ENCODE results near the gene ZBTB20. TPM values are rescaled to one million over a fixed set of nuclear protein-coding genes. Genes with fewer than 3 reads are reported as not detected.

The ZBTB20 gene
- total RNA-seq, 4 donors from 2014 or later: 4.1 to 41.8 (median 11.6) TPM

DNA sequence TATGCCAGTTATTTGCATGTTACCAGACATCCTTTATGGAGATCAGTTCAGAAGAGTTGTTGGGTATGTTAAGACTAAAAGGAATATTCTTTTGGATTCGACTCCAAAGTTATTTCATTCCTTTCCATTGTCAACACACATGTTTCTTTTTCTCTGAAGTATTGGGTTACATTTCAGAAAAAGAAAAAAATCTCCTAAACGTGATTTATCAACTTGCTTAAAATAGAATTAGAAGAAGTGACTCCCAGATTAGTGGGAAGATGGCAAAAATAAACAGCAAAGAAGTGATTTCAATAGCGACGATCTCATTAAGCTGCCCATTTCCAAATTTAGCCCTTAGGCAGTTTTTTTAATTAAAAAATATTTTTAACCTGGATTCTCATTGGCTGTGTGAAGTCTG is 767.8 kb downstream of the ZBTB20 start:
- 52 to 56% methylated on average over 4 of the region's 4 CpGs for WGBS, 2 donors
- no peak overlapping the region for H3K4me3 ChIP-seq
- peaks cover 0 to 15% (median 0%) of the 10 kb centered on the region in 3 donors for H3K36me3 ChIP-seq
- H3K9me3 ChIP-seq: no peaks in the 10 kb centered on the region
- no peak for DNase-seq
- H3K27me3 ChIP-seq: no peaks in the 10 kb centered on the region
- TF ChIP-seq, protein P1, sequence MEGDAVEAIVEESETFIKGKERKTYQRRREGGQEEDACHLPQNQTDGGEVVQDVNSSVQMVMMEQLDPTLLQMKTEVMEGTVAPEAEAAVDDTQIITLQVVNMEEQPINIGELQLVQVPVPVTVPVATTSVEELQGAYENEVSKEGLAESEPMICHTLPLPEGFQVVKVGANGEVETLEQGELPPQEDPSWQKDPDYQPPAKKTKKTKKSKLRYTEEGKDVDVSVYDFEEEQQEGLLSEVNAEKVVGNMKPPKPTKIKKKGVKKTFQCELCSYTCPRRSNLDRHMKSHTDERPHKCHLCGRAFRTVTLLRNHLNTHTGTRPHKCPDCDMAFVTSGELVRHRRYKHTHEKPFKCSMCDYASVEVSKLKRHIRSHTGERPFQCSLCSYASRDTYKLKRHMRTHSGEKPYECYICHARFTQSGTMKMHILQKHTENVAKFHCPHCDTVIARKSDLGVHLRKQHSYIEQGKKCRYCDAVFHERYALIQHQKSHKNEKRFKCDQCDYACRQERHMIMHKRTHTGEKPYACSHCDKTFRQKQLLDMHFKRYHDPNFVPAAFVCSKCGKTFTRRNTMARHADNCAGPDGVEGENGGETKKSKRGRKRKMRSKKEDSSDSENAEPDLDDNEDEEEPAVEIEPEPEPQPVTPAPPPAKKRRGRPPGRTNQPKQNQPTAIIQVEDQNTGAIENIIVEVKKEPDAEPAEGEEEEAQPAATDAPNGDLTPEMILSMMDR (IDR thresholded peaks at IDR 0.05): no peak
- no peak for TF ChIP-seq POLR2A (IDR thresholded peaks at IDR 0.05)
- intact Hi-C loops (cut with DNase I): no loop called here
- H3K4me1 ChIP-seq: peaks cover 0 to 58% (median 4%) of the 10 kb centered on the region in 3 donors
- H3K27ac ChIP-seq: peak overlapping the region in 2 of 4 donors; percentile 72 to 78

DNA sequence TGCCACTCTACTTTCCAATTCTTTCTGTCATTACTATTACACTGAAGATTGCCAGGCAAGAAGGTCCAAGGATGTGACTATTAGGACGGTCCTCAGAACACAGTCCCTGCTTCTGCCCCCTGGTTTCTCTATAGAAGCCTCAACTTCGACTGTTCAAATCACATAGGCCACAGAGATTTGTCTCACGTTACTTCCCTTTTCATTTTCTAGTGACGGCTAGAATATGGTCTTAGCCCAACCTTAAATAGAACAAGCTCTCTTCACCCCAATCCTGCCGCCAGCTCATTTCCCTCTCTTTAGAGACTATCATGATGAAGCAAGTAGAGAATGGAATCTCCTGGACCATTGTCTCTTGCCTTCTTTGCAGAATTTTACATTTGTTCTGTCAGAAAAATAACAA is 768.3 kb downstream of the ZBTB20 start:
- Histone ChIP-seq H3K4me1 (peaks cover 0 to 56% (median 4%) of the 10 kb centered on the region in 3 donors), H3K36me3 (peaks cover 0 to 15% (median 0%) of the 10 kb centered on the region in 3 donors), H3K4me3 (no peak overlapping the region), H3K9me3 (no peaks in the 10 kb centered on the region), H3K27ac (peak overlapping the region in 3 of 4 donors; percentile 16 to 78 (median 32)), H3K27me3 (no peaks in the 10 kb centered on the region)
- intact Hi-C loops (cut with DNase I): no loop called here
- 68 to 89% methylated on average over 5 of the region's 5 CpGs for WGBS, 2 donors
- no peak for DNase-seq
- no peak for TF ChIP-seq POLR2A (IDR thresholded peaks at IDR 0.05)
- TF ChIP-seq, protein P1 (IDR thresholded peaks at IDR 0.05): no peak

DNA sequence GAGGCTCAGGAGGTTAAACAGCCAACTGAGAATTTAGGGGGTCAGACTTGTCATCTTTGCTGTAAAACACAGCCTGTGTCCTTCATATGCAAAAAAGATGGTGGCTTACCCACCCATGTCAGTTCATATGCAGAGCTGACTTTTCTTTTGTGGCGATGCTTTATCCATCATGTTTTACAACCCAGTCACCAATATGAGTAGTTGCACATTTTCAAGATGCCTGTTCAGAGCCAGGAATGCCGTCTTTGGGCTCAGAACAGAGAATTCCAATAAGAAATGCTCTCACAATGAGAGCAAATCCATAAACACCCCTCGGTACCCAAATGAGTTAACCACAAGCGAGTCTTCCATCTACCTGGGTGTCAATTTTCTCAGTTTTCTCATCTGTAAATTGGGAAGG is 769.7 kb downstream of the ZBTB20 start:
- Histone ChIP-seq H3K27me3 (no peaks in the 10 kb centered on the region), H3K36me3 (peaks cover 0 to 15% (median 0%) of the 10 kb centered on the region in 3 donors), H3K9me3 (no peaks in the 10 kb centered on the region), H3K4me1 (peaks cover 0 to 52% (median 4%) of the 10 kb centered on the region in 3 donors), H3K27ac (no peak overlapping the region), H3K4me3 (no peak overlapping the region)
- WGBS, 2 donors: 89 to 93% methylated on average over 4 of the region's 4 CpGs
- no peak for TF ChIP-seq POLR2A (IDR thresholded peaks at IDR 0.05)
- TF ChIP-seq, protein P1 (IDR thresholded peaks at IDR 0.05): no peak
- intact Hi-C loops (cut with DNase I): no loop called here
- no peak for DNase-seq

DNA sequence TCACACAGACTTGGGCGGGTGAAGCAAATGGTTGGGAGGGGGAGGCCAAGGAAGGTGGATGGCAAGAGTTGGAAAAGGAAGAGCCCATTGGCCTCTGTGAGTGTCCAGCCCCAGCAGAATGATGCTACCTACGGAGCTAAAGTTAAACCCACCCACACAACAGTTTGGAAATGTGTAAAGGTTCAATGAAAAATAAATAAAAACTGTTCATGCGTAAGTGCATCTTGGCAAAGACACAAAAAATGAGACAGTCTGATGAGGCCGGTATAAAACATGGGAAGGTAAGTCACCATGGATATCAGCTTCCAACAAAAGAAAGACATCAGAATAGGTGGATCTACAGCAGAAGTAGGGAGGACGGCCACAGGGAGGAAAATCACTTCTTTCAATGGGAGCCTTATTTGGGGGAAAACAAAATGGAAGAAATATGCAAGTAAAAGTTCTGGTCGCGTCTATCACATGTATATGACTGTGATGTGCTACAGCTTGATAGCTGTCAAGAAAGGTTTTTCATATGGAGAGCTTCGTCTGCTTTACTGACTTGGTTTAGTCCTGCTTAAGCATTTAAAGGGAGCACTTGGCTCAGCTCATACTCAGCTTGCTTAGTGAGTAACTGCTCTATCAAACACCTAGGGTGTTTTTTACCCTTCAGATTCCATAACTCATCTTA is 770.4 kb downstream of the ZBTB20 start:
- intact Hi-C loops (cut with DNase I): no loop called here
- H3K4me3 ChIP-seq: no peak overlapping the region
- peaks cover 0 to 15% (median 0%) of the 10 kb centered on the region in 3 donors for H3K36me3 ChIP-seq
- TF ChIP-seq POLR2A (IDR thresholded peaks at IDR 0.05): no peak
- TF ChIP-seq, protein P1 (IDR thresholded peaks at IDR 0.05): no peak
- no peaks in the 10 kb centered on the region for H3K9me3 ChIP-seq
- 87 to 90% methylated on average over 8 of the region's 8 CpGs for WGBS, 2 donors
- H3K4me1 ChIP-seq: peaks cover 0 to 52% (median 4%) of the 10 kb centered on the region in 3 donors
- peak overlapping the region in 2 of 4 donors; percentile 24 to 30 for H3K27ac ChIP-seq
- DNase-seq: no peak
- H3K27me3 ChIP-seq: no peaks in the 10 kb centered on the region

DNA sequence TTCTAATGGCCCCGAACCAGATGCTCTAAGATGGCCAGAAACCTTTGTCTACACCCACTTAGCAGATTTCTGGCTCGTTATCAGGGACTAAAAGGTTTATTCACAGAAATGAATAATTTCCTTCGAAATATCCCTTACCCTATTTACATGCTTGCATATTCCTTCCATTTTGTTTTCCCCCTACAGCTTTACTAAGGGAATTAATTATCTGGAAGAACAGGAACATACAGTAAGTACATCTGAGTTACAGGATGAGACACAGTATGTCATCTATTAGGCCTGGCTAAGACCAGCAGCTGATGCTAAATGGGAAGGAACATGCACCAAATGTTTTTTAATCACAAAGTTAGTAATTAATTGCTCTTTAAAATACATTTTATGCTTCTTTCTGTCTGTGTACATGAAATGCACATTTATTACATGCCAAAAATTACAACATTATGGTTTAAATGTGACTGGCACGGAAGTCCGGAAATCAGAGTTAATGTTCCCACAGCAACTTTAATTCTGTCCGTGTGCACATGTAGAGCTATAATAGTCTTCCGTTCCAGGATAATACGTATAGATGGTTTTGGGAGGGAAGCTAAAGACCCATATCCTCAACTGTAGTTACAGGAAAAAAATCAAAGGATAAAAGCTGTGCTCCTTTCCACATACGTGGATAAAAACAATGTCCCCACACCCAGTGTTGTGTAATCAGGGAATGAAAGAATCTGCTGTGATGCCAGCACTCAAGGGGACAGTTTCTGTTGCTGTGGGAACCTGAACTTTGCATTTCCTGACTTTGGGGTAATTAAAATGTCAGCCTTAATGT is 771.3 kb downstream of the ZBTB20 start:
- peak overlapping the region in 2 of 4 donors; percentile 24 to 27 for H3K27ac ChIP-seq
- 74% methylated on average over 9 of the region's 9 CpGs for WGBS, 2 donors
- DNase-seq: no peak
- H3K9me3 ChIP-seq: no peaks in the 10 kb centered on the region
- peaks cover 0 to 15% (median 0%) of the 10 kb centered on the region in 3 donors for H3K36me3 ChIP-seq
- no peaks in the 10 kb centered on the region for H3K27me3 ChIP-seq
- H3K4me3 ChIP-seq: no peak overlapping the region
- peaks cover 0 to 46% (median 4%) of the 10 kb centered on the region in 3 donors for H3K4me1 ChIP-seq
- TF ChIP-seq POLR2A (IDR thresholded peaks at IDR 0.05): no peak
- TF ChIP-seq, protein P1 (IDR thresholded peaks at IDR 0.05): no peak
- intact Hi-C loops (cut with DNase I): no loop called here
